GM21723 (cell line): ENCODE measurements around the gene AQP7.
"Not testable (repeated sequence)": the region's sequence is repeated elsewhere in the genome, so short reads cannot be mapped to it uniquely, and the experiment has no call there.

Experiments
- ATAC-seq: cut with Tn5 transposase; IDR thresholded peaks from one replicate; pipeline ENCODE4 v1.9.1; 2021; ENCODE audit warnings: mild to moderate bottlenecking, moderate library complexity; ENCODE audit not compliant: unreplicated experiment

Gene AQP7

DNA sequence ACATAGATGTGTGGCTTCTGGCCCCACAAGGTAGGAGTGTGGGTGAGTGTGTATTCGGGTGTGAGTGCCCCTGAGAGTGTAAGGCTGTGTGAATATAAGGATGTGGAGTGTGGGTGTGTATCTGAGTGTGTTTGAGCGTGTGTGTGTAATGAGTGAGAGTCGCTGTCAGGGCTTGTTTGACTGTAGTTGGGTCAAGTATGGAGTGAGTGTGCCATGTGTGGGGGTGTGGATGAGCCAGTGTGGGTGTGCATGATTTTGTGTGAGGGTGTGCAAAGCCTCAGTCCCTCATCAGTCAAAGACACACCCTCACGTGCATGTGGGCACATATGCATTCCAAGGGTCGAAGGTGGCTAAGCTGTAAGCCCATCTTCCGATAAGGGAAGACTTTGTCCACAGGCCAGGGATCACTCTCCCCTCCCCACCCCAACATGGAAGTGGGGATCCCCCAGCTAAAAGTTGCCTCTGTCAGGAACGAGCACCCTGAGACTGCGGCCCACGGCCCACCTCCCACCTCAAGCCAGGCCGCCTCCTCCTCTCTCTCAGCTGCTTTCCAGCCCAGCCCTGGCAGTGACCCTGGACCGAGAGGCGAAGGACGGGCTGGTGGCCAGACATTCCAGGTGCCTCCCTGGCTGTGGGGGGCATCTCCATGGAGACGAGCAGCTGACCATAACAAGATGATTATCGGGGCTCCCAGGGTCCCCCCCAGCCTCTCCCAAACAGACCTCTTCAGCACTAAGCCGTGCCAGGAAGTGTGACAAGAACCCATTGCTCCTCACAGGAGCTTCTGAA, 32.1 kb upstream of the AQP7 start:
- no peak for ATAC-seq

DNA sequence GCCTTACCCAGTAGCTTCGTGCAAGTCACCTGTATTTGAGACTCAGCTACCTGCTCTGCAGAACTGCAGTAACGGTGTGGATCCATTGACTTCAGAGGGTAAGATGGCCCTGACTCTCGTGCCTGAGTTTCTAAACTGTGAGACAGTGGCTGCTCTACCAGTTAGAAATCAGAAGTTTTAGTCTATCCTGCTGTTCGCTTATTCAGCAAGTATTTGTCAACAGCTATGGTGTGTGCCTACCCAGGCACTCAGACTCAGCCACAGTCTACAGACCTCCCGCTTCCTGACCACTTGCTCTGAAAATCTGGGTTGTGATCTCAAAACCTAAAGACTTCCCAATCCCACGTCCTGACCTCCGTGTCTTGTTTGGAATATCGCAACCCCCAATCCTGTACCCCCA, 31.5 kb upstream of the AQP7 start:
- no peak for ATAC-seq

DNA sequence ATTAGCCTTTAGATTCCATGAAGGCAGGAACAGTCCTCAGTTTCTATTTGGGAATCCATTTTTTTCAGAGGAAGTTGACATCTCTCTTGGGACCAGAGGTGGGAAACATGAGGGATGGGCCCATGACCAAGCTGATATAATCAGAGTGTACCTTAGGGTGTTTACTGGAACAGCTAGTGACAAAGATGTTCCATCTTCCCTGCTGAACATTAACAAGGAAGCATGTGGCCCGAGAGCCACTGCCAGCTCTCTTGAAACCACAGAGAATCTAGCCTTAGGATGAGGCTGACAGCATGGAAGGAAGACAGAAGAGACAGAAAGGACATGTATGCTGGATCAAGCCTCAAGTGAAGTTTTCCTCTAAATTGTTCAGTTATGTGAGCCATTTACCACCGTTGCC, 29.1 kb upstream of the AQP7 start:
- ATAC-seq: no peak

DNA sequence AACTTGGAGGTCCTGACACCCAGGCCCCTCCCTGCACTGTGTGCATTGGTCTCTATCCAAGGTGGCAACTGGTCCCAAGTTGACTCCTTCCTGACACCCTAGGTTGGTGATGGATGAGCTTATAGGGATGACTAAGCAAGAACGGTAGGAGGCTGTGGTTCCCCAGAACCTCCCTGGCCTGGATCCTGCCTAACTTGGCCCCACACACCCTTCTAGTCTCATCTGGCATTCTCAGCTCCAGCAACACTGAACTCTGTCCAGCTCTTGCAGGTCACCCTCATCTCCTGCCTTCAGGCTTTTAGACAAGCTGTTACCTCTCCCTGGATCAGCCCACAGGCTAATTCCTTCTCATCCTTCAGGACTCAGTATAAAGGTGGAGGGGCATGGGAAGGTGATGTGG, 28.6 kb upstream of the AQP7 start:
- ATAC-seq: no peak

DNA sequence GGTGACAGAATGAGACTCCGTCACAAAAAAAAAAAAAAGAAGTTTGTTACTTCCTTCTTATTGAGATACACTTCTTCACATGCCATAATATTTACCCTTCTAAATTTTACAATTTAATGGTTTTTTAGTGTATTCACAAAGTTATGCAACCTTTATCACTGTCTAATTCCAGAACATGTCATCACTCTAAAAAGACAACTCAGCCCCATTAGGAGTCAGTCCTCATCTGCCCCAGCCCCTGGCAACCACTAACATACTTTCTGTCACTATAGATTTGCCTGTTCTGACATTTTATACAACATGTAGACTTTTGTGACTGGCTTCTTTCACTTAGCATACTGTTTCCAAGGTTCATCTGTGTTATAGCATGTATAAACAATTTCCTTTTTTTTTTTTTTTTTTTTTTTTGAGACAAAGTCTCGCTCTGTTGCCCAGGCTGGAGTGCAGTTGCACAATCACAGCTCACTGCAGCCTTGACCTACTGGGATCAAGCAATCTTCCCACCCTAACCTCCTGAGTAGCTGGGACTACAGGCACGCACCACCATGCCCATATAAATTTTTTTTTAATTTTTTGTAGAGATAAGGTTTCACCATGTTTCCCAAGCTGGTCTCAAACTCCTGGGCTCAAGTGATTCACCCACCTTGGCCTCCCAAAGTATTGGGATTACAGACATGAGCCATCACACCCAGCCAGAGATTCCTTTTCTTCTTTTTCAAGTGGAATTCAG, 27.1 kb upstream of the AQP7 start:
- ATAC-seq: no peak

DNA sequence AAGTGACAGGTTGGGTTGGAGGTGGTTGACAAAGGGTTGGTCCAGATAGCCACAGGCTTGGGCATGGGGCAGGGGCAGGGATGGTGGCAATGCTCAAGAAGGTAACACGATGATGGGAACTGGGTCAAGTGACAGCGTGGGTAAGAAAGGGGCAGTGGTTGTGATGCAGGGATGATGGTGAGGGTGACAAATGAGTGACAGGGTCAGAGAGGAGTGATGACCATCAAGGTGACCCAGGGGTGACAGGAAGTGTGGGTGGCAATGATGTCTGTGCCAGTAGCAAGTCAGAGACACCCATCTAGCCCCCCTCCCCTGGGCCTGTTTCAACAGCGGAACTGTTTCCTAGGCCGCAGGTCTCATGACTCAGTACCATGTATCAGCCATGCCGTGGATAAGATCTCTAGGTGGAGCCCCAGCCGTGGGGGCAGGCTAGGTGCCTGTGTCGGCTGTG, 24.5 kb upstream of the AQP7 start:
- no peak for ATAC-seq

DNA sequence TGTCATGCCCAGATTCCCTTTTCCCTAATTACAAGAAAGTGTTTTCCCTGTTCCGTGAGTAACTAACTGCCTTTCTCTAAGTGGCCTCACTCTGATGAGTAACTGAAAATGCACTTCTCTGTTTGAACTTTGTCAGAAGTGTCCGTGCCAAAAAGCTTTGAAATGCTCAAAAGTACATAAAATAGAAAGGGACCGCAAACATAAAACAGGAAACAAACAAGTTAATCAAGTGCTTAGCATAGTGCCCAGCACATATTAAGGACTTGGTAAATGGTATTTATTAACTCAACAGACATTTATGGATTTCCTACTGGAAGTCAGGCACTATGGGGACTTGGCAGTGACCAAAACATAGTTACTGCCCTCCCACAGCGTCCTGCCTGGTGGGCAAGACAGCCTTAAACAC, 22.8 kb upstream of the AQP7 start:
- no peak for ATAC-seq

DNA sequence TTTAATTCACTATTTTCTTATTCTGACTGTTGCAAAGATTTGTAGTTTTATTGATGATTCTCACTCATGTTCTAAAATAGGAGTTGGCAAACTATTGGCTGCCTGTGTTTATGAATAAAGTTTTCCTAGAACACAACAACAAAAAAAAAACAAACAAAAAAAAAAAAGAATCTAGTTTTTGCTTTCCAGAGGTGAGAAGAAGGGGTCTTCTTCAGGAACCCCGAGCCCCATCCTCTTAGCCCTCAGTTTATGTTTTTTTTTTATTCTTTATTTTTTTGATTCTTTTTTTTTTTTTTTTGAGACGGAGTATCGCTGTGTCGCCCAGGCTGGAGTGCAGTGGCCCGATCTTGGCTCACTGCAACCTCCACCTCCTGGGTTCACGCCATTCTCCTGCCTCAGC, 22.1 kb upstream of the AQP7 start:
- not testable (repeated sequence) for ATAC-seq

DNA sequence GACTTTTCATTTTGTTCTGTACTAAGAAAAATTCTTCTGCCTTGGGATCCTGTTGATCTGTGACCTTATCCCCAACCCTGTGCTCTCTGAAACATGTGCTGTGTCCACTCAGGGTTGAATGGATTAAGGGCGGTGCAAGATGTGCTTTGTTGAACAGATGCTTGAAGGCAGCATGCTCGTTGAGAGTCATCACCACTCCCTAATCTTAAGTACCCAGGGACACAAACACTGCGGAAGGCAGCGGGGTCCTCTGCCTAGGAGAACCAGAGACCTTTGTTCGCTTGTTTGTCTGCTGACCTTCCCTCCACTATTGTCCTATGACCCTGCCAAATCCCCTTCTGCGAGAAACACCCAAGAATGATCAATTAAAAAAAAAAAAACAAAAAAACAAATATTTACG, 21.7 kb upstream of the AQP7 start:
- not testable (repeated sequence) for ATAC-seq

DNA sequence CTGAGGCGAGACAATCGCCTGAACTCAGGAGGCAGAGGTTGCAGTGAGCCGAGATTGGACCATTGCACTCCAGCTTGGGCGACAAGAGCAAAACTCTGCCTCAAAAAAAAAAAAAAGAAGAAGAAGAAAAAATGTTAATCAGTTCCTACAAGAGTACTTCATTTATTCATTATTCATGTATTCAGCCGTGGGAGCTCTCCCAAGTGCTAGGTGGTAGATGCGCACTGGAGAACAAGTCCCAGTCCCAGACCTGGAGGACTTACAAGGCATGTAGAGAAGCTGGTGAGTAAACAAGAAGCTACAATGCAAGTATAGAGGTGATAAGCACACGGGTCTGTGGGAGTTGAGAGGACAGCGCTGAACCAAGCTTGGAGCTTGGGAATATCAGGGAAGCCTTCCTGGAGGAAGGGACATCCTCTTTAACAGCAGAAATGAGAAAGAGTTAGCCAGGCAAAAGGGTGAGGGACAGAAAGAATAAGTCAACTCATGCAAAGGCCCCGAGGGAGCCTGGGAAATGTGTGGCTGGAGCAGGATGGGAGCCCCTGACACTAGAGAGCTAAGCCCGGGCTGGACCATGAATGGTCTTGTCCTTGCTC, 17.4 kb upstream of the AQP7 start:
- no peak for ATAC-seq

DNA sequence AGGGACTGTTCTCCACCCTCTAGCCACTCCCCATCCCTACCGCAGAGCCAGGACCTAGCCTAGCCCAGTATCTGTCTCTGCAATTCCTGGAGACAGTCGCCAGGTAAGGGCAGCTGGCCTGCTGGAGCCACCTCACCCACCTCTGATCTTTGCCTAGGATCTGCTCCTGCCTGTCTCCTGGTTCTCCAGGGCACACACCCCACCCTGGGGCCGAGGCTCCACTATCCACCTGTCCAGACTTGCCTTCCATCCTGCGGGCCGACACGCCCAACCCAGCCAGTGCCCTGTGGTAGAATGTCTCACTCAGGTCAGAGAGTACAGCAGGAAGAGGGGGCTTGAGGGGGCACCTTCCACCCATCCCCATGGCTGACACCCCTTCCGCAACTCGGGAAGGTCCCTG, 15.7 kb upstream of the AQP7 start:
- ATAC-seq: no peak

DNA sequence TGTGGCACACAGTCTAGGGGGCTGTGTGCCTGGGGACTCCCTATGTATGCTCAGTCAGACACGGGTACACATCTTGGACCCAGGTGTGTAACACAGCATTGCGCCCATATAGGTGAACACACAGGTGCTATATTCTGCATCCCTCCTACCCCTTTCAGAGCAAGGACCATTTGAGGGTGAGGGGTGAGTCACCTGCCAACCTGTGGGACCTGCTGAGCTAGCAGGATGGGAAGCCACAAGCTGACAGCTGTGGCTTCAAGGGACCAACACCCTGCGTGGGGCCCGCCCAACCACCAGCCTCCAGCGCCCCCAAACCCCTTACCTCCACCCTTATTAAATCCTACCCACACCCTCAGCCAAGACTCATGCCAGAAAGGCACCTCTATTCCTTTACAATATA, 14.6 kb upstream of the AQP7 start:
- ATAC-seq: no peak

DNA sequence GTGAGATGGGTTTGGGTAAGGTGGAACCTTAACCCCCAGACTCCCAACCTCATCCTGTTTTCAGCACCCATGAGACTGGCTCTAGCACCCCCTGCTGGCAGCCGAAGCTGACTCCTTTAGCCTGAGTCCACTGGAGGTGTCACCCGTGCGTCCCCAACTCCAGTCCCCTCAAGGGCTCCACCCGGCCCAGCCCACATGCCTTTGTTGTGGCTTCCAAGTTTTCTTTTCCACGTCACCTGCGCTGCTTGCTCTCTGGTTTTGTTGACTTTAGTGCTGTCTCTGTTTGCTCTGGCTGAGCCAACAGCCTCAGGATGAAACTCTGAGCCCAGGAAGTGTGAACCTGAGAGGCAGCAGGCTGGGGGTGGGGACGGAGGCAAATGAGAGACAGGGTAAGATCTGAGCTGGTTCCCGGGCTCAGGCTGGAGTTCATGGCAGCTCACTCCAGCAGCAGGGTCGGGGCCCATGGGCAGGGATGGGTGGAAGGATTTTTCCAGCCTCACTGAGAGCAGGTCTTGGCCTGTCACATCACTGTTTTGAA, 13.2 kb upstream of the AQP7 start:
- no peak for ATAC-seq

DNA sequence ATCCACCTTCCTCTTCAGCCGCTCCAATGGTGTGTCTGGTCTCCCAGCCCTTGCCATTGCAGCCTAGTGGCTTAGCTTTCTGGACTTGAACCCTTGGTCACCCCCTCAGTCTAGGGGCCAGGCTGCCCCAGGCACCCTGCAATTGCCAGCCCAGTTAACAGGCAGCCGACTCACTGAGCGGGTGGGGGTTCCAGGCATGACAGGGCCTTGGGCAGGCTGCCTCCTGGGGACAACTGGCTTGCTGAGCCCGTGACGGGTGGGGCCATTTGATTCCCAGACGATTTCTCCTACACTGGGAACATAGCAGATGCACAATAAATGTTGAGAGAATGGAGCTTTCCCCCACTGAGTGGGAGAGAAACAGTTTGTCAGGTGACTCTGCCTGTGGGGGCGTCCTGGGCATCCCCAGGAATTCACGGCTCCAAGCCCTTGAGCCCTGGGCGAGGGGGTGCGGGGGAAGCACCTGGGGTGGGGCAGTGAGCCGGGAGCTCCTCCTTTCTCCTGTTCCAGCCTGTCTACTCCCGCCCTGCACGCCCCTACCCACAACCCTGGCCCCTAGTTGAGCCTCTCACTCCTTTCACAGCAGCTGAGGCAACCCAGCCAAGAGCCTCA, 12.6 kb upstream of the AQP7 start:
- no peak for ATAC-seq

DNA sequence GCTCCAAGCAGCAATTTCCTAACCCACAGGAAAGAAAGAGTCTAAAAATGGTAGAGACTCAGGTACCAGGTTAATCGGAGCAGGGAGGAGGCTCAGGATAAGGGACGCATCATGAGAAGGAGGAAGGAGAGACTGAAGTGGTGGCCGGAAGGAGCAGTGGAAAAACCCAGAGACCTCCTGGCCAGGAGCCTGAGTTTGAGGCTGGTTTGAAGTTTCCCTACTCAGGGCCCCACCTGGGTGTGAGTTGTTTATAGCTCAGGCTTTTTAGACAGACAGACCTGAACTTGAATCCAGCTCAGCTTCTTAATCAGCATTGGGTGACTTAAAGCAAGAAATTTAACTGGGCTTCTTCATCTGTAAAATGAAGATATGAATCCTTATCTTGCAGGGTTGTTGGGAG, 11.9 kb upstream of the AQP7 start:
- ATAC-seq: no peak

DNA sequence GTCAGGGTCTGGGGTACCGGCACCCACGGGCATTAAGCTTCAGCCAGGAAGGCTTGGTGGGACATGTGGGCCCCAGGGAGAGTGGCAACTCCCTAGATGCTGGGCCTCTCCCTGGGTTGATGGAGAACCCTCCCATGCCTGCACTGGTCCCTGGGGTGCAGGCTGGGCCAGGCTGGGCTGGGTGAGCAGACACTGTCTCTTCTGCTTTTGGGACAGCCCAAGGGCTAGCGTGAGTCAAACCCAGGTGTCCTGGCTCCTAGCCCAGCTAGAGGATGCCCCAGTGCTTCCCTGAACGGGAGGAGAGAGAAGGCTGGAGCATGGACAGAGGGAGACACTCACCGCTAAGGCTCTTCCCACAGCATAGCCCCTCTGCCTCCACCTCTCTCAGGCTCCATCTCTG, 5.7 kb upstream of the AQP7 start:
- ATAC-seq: no peak

DNA sequence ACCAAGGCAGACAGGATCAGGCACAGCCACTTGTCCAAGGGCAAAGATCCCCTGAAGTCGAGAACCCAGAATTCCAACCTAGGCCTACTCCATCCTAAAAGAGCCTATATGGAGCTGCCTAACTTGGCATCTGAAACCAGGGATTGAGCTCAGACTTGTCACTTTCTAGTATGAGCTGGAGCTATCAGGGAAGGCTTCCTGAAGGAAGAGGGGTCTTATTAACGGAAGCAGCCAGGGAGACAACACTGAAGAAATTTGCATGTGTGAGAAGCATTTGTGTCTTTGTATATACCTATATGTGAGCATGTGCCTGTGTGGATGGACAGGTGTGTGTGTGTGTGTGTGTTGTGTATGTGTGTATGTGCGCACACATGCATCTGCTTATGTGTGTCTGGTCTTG, 4.7 kb upstream of the AQP7 start:
- ATAC-seq: no peak

DNA sequence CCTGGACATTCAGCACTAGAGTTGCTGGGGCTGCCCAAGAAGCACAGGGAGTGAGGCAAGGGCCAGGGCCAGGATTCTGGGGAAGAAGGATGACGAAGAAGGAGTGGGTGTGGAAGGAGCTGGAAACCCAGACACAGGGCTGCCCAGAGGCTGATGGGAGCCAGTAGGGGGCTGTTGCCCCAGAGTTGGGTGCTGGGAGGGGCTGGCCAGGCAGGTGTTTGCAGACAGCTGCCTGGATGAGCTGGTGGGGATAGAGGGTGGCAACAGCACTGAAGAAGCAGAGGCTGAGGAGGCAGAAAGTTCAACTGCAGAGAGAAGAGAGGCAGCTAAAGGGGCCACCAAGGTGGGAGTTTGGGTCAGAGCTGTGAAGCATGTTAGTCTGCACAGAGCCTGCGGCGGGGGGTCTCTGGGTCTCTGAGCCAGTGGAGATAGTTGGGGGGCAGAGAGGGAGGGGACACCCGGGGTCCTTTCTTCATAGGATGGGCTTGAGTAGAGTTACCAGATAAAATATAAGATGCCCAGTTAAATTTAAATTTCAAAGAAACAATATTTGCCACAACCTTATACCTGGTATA, 2.5 kb upstream of the AQP7 start:
- ATAC-seq: no peak

DNA sequence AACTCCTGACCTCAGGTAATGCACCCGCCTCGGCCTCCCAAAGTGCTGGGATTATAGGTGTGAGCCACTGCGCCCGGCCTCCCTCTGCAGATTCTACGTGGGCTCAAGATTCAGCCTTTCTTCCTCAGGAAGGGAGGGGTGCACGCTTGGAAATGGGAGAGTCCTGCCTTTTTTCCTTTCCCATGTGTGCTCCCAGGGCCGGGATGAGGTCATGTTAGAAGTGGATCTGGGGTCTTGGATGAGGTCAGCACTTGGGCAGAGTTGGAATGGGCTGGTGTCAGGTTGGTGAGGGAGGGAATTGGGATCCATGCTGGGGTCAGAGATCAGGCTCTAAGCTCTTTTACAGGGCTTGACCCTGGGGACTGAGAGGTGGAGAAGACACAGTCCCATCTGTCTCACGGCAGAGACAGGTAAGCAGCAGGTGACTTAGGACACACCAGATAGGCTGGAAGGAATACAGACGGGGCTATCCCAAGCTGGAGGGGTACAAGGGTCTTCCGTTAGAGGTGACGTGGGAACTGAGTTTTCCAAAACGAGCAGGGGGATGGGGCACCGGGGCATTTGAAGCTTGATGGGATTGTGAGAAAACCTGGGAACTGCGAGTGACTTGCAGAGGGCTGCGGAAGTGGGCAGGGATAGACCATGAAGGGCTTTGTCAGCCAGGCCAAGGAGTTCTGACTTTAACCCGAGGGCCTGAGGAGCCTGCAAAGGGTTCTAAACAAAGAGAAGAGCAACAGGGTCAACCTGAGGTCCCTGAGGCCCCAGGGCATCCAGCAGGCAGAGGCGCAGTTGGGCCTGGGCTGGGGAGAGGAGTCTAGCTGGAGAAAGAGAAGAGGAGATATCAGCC, 1.8 kb upstream of the AQP7 start:
- no peak for ATAC-seq

DNA sequence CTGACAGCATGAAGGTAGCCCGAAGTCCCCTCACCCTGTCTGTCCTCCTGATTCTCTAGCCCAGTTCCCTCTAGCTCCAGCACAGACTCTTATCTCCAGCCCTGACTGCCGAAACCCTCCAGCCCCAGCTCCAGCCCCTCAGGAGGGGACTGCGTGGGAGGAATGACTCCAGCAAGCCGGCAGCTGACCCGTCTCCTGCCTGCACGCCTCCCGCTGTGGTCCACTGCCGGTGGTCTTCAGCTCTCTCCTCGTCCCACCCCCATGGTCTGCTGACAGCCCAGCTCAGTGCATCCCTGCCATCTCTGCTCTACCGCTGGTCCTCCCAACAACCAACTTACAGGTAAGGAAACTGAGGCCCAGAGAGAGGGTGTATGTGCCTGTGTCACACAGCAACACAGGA, 559 bp downstream of the AQP7 start:
- not testable (repeated sequence) for ATAC-seq
